Stomach (tissue), 4 donors: Measurements from ENCODE around the gene STAT6.

Source experiments
- EP300 ChIP-seq: sonication (generic); formaldehyde crosslinking; IDR thresholded peaks from one replicate; pipeline ENCODE4 v1.6.1; 2017; ENCODE audit warnings: antibody characterized with exemption
- POLR2AphosphoS5 ChIP-seq, 3 donors: sonication (generic); formaldehyde crosslinking; IDR thresholded peaks; one replicate each; pipeline ENCODE4 v1.6.1; 2016; ENCODE audit warnings: antibody characterized with exemption in 3 of 3
- TF ChIP-seq, protein P1 (sequence below), 7 experiments: fragments of 450-650 bp in 4 of 7; fragments of 200-600 bp in 3 of 7; sonication (generic) in 3 of 7; IDR thresholded peaks; one replicate each; pipeline ENCODE4 v1.5.1; 2016 to 2019; ENCODE audit warnings: antibody characterized with exemption in 7 of 7, control low read depth in 2 of 7, mild to moderate bottlenecking in 1 of 7

GRCh38 chr12:57151741-57152630, 40.8 kb upstream of the STAT6 start:
- TF ChIP-seq EP300 (no peak), POLR2AphosphoS5 (IDR thresholded peaks at IDR 0.05) (no peak)
- TF ChIP-seq, protein P1, sequence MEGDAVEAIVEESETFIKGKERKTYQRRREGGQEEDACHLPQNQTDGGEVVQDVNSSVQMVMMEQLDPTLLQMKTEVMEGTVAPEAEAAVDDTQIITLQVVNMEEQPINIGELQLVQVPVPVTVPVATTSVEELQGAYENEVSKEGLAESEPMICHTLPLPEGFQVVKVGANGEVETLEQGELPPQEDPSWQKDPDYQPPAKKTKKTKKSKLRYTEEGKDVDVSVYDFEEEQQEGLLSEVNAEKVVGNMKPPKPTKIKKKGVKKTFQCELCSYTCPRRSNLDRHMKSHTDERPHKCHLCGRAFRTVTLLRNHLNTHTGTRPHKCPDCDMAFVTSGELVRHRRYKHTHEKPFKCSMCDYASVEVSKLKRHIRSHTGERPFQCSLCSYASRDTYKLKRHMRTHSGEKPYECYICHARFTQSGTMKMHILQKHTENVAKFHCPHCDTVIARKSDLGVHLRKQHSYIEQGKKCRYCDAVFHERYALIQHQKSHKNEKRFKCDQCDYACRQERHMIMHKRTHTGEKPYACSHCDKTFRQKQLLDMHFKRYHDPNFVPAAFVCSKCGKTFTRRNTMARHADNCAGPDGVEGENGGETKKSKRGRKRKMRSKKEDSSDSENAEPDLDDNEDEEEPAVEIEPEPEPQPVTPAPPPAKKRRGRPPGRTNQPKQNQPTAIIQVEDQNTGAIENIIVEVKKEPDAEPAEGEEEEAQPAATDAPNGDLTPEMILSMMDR (IDR thresholded peaks at IDR 0.05), result no peak
